Pancreas (tissue), 10 donors: Measurements from ENCODE around the gene ABHD4. TPM values are rescaled to one million over a fixed set of nuclear protein-coding genes. Genes with fewer than 3 reads are reported as not detected.
"Not testable (repeated sequence)": the region's sequence is repeated elsewhere in the genome, so short reads cannot be mapped to it uniquely, and the experiment has no call there.

ENCODE experiments used
- ATAC-seq, 4 donors: fragments of 200-7000 bp; cut with Tn5 transposase; one replicate each; pipeline versions ENCODE4 v1.8.0 to v1.9.1; 2020; ENCODE audit warnings: mild to moderate bottlenecking in 4 of 4, moderate library complexity in 4 of 4
- DNase-seq, 6 donors: peaks; one replicate each; pipeline ENCODE4 v3.0.0-alpha.2; 2020
- FAIRE-seq: peaks from 2 replicates; lab custom pipeline; 2012; peaks lifted over from hg19 to GRCh38; lab: Jason Lieb, UNC
- H3K27ac ChIP-seq, 4 donors: fragments of 200-600 bp; sonication (generic); 1 replicate in 3 of 4; 2 replicates in 1 of 4; pipeline versions ENCODE4 v1.5.0 to v1.8.0; 2020
- H3K27me3 ChIP-seq, 4 donors: fragments of 200-600 bp; one replicate each; pipeline ENCODE4 v1.8.0; 2021
- H3K36me3 ChIP-seq, 3 donors: fragments of 200-600 bp; sonication (generic) in 1 of 3; one replicate each; pipeline versions ENCODE4 v1.5.0 to v1.8.0; 2020 to 2021
- H3K4me1 ChIP-seq, 3 donors: fragments of 200-600 bp; one replicate each; pipeline ENCODE4 v1.8.0; 2021
- H3K4me3 ChIP-seq, 4 donors: fragments of 200-600 bp; sonication (generic) in 2 of 4; one replicate each; pipeline versions ENCODE4 v1.5.0 to v1.8.0; 2020 to 2021
- H3K9me3 ChIP-seq, 4 donors: fragments of 200-600 bp; one replicate each; pipeline ENCODE4 v1.8.0; 2021
- CTCF ChIP-seq, 4 donors: fragments of 200-600 bp; sonication (generic) in 3 of 4; IDR thresholded peaks; one replicate each; pipeline versions ENCODE4 v1.5.0 to v1.8.0; 2021; ENCODE audit warnings: antibody characterized with exemption in 4 of 4
- WGBS, 2 donors: extraction: QIAGEN DNeasy Blood & Tissue Kit; methylation state at CpG; one replicate each; pipeline ENCODE4 v1.1.7; 2013; 5-methylcytosine and 5-hydroxymethylcytosine counted together
- intact Hi-C, 3 donors: fragments of 100-400 bp; cut with DNase I; formaldehyde crosslinking; loops; one replicate each; pipeline versions ENCODE4 v1.11.1 to v1.14.2; 2022
- polyA plus RNA-seq, 2 donors: library from polyadenylated mRNA; stranded (reverse); fragments of 200-250 nt; gene quantifications; one replicate each; pipeline ENCODE4 v1.2.3, GENCODE V29; 2013
- total RNA-seq, 6 donors: library from RNA; stranded (reverse); fragmentation: NEBNext Ultra II Directional in 4 of 6; extraction: Animal tissue kit (Norgen Biotek cat#: 25700) in 4 of 6; gene quantifications; one replicate each; pipeline versions ENCODE4 v1.2.1 to v1.2.4, GENCODE V29; 2021 to 2023
- donor health status: healthy with polysubstance abuse.
- donor health status: DM: no; HTN: no; CAD: no; lungs with moderate emphysema.
- donor health status: DM: no; HTN: no; CAD: no.
- donor health status: control.
- donor health status: control.
- donor health status: Bipolar disorder and iron deficiency.
- donor health status: DM: yes; HTN: yes; CAD: no.
- donor health status: DM: no; HTN: no; CAD: no.
- donor health status: DM: no; HTN: no; CAD: no.
- donor health status: DM: yes; HTN: yes; CAD: no.

Gene ABHD4
- total and polyA plus RNA-seq, 8 donors: 7.6 to 25.9 (median 11.8) TPM

- 34 to 35% methylated on average over 6 of the region's 6 CpGs for WGBS, 2 donors
- H3K9me3 ChIP-seq: no peaks in the 10 kb centered on the region
- H3K4me1 ChIP-seq: peaks cover 0 to 4% (median 0%) of the 10 kb centered on the region in 3 donors
- DNase-seq: peak in 3 of 6 donors; percentile 37 to 50 (median 49)
- H3K36me3 ChIP-seq: peaks cover 0 to 26% (median 3%) of the 10 kb centered on the region in 3 donors
- no peak for FAIRE-seq
- intact Hi-C loops: no loop called here
- H3K27ac ChIP-seq: peak overlapping the region; percentile 29 to 62 (median 53)
- peak; percentile 80 to 92 (median 87) for ATAC-seq
- H3K4me3 ChIP-seq: no peak overlapping the region
- TF ChIP-seq CTCF (IDR thresholded peaks at IDR 0.05): no peak
- no peaks in the 10 kb centered on the region for H3K27me3 ChIP-seq
Observed at GRCh38 chr14:22614240-22614799, 16.2 kb downstream of the ABHD4 start.

DNA sequence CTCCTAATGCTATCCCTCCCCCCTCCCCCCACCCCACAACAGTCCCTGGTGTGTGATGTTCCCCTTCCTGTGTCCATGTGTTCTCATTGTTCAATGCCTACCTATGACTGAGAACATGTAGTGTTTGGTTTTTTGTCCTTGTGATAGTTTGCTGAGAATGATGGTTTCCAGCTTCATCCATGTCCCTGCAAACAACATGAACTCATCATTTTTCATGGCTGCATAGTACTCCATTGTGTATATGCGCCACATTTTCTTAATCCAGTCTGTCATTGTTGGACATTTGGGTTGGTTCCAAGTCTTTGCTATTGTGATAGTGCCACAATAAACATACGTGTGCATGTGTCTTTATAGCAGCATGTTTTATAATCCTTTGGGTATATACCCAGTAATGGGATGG is 17.7 kb downstream of the ABHD4 start:
- intact Hi-C loops, FAIRE-seq, ATAC-seq, H3K9me3 ChIP-seq, H3K4me1 ChIP-seq, H3K4me3 ChIP-seq, H3K27me3 ChIP-seq, DNase-seq, H3K27ac ChIP-seq: not testable (repeated sequence)
- H3K36me3 ChIP-seq: peaks cover 0 to 12% (median 3%) of the 10 kb centered on the region in 3 donors
- WGBS, 2 donors: 82 to 98% methylated on average over 2 of the region's 2 CpGs

GRCh38 chr14:22622255-22622654 is 24.2 kb downstream of the ABHD4 start:
- no peak for FAIRE-seq
- WGBS, 2 donors: 92 to 95% methylated on average over 2 of the region's 2 CpGs
- H3K27ac ChIP-seq: no peak overlapping the region

DNA sequence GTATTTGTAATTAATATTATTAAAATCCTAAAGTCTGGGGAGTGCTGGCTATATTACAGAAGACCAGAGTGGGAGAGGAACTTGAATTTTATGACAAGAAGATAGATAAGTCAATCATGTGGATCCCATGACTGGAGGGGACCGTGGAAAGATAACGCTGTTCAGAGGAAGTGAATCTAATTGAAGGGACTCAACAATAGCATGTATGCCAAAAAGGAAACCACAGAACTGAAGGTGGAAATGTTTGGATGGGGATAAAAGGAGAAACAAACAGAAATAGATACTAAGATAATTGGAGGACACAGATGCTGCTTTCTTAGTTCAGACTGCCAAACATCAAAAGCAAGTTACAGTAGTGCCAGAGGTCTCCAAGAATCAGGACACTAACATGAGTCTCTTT is 24.9 kb downstream of the ABHD4 start:
- Histone ChIP-seq H3K27ac (no peak overlapping the region), H3K4me1 (no peaks in the 10 kb centered on the region), H3K36me3 (no peaks in the 10 kb centered on the region), H3K9me3 (no peaks in the 10 kb centered on the region), H3K27me3 (no peaks in the 10 kb centered on the region), H3K4me3 (no peak overlapping the region)
- intact Hi-C loops: no loop called here
- no peak for TF ChIP-seq CTCF (IDR thresholded peaks at IDR 0.05)
- 24 to 80% methylated on average over 2 of the region's 2 CpGs for WGBS, 2 donors
- DNase-seq (no peak), FAIRE-seq (no peak), ATAC-seq (no peak)

More at GRCh38 chr14:22622255-22622654, 24.2 kb downstream of the ABHD4 start:
- no peak for TF ChIP-seq CTCF (IDR thresholded peaks at IDR 0.05)
- intact Hi-C loops: no loop called here
- Histone ChIP-seq H3K4me3 (no peak overlapping the region), H3K36me3 (no peaks in the 10 kb centered on the region), H3K27me3 (no peaks in the 10 kb centered on the region), H3K4me1 (no peaks in the 10 kb centered on the region), H3K9me3 (no peaks in the 10 kb centered on the region)
- ATAC-seq (no peak), DNase-seq (no peak)

DNA sequence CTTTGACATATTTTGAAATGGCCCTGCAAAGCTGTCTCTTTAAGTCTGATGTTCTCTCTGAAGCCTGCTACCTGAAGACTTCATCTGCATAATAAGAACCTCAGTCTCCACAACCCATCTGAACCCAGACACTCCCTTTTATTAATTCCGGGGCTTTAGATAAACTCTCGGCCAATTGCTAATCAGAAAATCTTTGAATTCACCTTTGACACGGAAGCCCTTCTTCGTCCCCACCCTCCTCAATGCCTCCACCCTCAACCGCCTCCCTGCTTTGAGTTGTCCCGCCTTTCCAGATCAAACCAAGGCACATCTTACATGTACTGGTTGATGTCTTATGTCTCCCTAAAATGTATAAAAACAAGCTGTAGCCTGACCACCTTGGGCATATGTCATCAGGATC is 28.5 kb downstream of the ABHD4 start:
- intact Hi-C loops: no loop called here
- no peak for TF ChIP-seq CTCF (IDR thresholded peaks at IDR 0.05)
- H3K4me1 ChIP-seq: no peaks in the 10 kb centered on the region
- H3K4me3 ChIP-seq: no peak overlapping the region
- ATAC-seq (no peak), FAIRE-seq (no peak), DNase-seq (no peak)
- no peaks in the 10 kb centered on the region for H3K9me3 ChIP-seq
- no peak overlapping the region for H3K27ac ChIP-seq
- H3K27me3 ChIP-seq: no peaks in the 10 kb centered on the region
- 79 to 84% methylated on average over 6 of the region's 6 CpGs for WGBS, 2 donors
- no peaks in the 10 kb centered on the region for H3K36me3 ChIP-seq
